ENCODE measurements around the gene IMPDH1. TPM values are rescaled to one million over a fixed set of nuclear protein-coding genes. Genes with fewer than 3 reads are reported as not detected.

Gene IMPDH1
- total and polyA plus RNA-seq, 2 donors (not counting 1 experiment from before 2014, with no cell fraction given) = 54.9 to 90.6 TPM

DNA sequence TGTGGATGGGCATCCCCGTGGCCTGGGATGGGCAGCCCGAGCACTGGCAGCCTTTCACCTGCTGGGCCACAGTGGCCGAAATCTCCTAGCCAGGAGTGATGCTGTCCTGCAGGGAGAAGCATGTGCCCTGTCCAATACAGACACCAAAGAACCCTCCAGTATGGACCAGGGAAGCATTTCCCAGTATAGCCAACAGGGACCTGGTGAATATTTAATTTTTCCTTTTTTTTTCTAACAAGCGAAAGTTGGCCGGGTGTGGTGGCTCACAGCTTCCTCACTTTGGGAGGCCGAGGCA is 11.0 kb downstream of the IMPDH1 start:
- intact Hi-C loops (cut with micrococcal nuclease) = loop anchor here (1.0 kb wide), 2 partner anchors 27 to 61 kb away; no protein-coding TSS in a partner anchor
- ATAC-seq (ENCODE audit: low read depth) (no peak), DNase-seq (no peak)
- Histone ChIP-seq H2AFZ (ENCODE audit: insufficient read depth, low read depth, low read length, poor library complexity, severe bottlenecking) (no peak overlapping the region), H3K4me3 (ENCODE audit: control extremely low read depth in 1 of 5, extremely low read depth in 1 of 5, insufficient read depth in 1 of 5, low read depth in 2 of 5, low read length in 4 of 5) (no peak overlapping the region), H3K9ac (ENCODE audit: low read length) (no peak overlapping the region), H4K20me1 (ENCODE audit: control insufficient read depth, insufficient read depth, low read length, poor library complexity, severe bottlenecking) (no peaks in the 10 kb centered on the region), H3K79me2 (ENCODE audit: control insufficient read depth, insufficient read depth, low read length) (no peaks in the 10 kb centered on the region), H3K9me3 (ENCODE audit: control extremely low read depth in 1 of 3, control insufficient read depth in 2 of 3, insufficient read depth in 1 of 3, low read length in 2 of 3) (no peaks in the 10 kb centered on the region), H3K4me1 (ENCODE audit: control insufficient read depth in 2 of 2, insufficient read depth in 2 of 2, low read length in 2 of 2) (no peaks in the 10 kb centered on the region), H3K27me3 (replicated peaks in 1 of 4; ENCODE audit: control extremely low read depth in 1 of 4, control insufficient read depth in 3 of 4, insufficient read depth in 4 of 4, low read length in 3 of 4) (no peaks in the 10 kb centered on the region), H3K27ac (ENCODE audit: low read length in 2 of 2) (no peak overlapping the region), H3K36me3 (replicated peaks in 1 of 2; ENCODE audit: control extremely low read depth in 1 of 2, control insufficient read depth in 1 of 2, extremely low read depth in 1 of 2, insufficient read depth in 2 of 2, low read length in 1 of 2) (peaks cover 2 to 61% of the 10 kb centered on the region in 2 experiments), H3K4me2 (replicated peaks; ENCODE audit: low read depth, low read length, poor library complexity, severe bottlenecking) (no peak overlapping the region)
- Mint-ChIP-seq H3K27me3 (no peaks in the 10 kb centered on the region), H3K4me3 (no peak overlapping the region), H3K27ac (no peak overlapping the region), H3K4me1 (peaks cover under 1% of the 10 kb centered on the region), H3K9me3 (ENCODE audit: insufficient read depth) (no peaks in the 10 kb centered on the region)
- TF ChIP-seq, protein P1, sequence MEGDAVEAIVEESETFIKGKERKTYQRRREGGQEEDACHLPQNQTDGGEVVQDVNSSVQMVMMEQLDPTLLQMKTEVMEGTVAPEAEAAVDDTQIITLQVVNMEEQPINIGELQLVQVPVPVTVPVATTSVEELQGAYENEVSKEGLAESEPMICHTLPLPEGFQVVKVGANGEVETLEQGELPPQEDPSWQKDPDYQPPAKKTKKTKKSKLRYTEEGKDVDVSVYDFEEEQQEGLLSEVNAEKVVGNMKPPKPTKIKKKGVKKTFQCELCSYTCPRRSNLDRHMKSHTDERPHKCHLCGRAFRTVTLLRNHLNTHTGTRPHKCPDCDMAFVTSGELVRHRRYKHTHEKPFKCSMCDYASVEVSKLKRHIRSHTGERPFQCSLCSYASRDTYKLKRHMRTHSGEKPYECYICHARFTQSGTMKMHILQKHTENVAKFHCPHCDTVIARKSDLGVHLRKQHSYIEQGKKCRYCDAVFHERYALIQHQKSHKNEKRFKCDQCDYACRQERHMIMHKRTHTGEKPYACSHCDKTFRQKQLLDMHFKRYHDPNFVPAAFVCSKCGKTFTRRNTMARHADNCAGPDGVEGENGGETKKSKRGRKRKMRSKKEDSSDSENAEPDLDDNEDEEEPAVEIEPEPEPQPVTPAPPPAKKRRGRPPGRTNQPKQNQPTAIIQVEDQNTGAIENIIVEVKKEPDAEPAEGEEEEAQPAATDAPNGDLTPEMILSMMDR (IDR thresholded peaks at IDR 0.05) = peak; percentile 49
- TF ChIP-seq EZH2 (IDR thresholded peaks at IDR 0.05; ENCODE audit: borderline replicate concordance, insufficient read depth, low read depth, low read length, poor library complexity, severe bottlenecking) = no peak
- WGBS (ENCODE audit: insufficient coverage) = 82% methylated on average over 3 of the region's 6 CpGs
- POLR2A ChIA-PET = no interaction called here
- CTCF ChIA-PET = interaction anchor here (0.8 to 23.4 kb wide), 13 partner anchors 8 to 588 kb away, joined by 3 to 331 read pairs (median 5); partner anchors contain the start of genes HILPDA and RBM28

DNA sequence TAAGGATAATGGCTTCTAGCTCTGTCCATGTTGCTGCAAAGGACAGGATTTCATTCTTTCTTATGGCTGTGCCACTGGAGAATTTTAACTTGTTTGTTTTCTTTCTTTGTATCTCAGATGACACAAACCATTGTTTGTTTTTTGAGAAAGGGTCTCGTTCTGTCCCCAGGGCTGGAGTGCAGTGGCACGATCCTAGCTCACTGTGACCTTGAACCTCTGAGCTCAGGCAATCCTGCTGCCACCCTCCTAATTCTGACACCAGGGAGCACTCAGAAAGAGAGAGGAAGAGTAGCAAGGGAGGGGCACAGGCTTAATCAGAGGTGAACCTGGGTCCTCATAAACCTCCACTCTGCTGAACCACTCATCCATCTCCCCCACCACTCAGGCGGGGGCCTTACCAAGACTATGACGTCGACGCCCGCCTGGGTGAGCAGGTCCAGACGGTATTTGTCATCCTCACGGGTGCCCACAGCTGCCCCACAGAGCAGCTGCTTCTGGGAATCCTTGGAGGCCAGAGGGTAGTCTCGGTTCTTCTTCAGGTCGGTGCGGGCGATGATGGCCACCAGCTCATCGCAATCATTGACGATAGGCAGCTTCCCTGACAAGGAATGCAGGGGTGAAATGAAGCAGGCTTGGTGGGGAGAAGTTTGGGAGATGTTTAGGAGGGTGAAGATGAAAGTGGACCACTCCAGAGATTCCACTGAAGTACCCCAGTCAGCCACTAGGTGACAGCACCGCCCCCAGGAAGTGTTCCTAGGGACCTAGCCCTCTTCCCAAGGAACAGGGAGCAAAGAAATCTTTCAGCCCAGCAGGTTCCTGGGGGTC is 11.6 kb downstream of the IMPDH1 start:
- peaks cover 2 to 64% of the 10 kb centered on the region in 2 experiments for H3K36me3 ChIP-seq (replicated peaks in 1 of 2; ENCODE audit: control extremely low read depth in 1 of 2, control insufficient read depth in 1 of 2, extremely low read depth in 1 of 2, insufficient read depth in 2 of 2, low read length in 1 of 2)
- Mint-ChIP-seq H3K27me3 (no peaks in the 10 kb centered on the region), H3K9me3 (ENCODE audit: insufficient read depth) (no peaks in the 10 kb centered on the region), H3K27ac (no peak overlapping the region), H3K4me3 (no peak overlapping the region), H3K4me1 (no peaks in the 10 kb centered on the region)
- H3K4me1 ChIP-seq (ENCODE audit: control insufficient read depth in 2 of 2, insufficient read depth in 2 of 2, low read length in 2 of 2) = no peaks in the 10 kb centered on the region
- no peaks in the 10 kb centered on the region for H4K20me1 ChIP-seq (ENCODE audit: control insufficient read depth, insufficient read depth, low read length, poor library complexity, severe bottlenecking)
- no peaks in the 10 kb centered on the region for H3K9me3 ChIP-seq (ENCODE audit: control extremely low read depth in 1 of 3, control insufficient read depth in 2 of 3, insufficient read depth in 1 of 3, low read length in 2 of 3)
- ATAC-seq (ENCODE audit: low read depth) = peak; percentile 65
- POLR2A ChIA-PET = no interaction called here
- H3K79me2 ChIP-seq (ENCODE audit: control insufficient read depth, insufficient read depth, low read length) = no peaks in the 10 kb centered on the region
- H2AFZ ChIP-seq (ENCODE audit: insufficient read depth, low read depth, low read length, poor library complexity, severe bottlenecking) = no peak overlapping the region
- TF ChIP-seq EZH2 (IDR thresholded peaks at IDR 0.05; ENCODE audit: borderline replicate concordance, insufficient read depth, low read depth, low read length, poor library complexity, severe bottlenecking) = no peak
- TF ChIP-seq, protein P1 (IDR thresholded peaks at IDR 0.05) = peak; percentile 88
- no peaks in the 10 kb centered on the region for H3K27me3 ChIP-seq (replicated peaks in 1 of 4; ENCODE audit: control extremely low read depth in 1 of 4, control insufficient read depth in 3 of 4, insufficient read depth in 4 of 4, low read length in 3 of 4)
- no peak overlapping the region for H3K27ac ChIP-seq (ENCODE audit: low read length in 2 of 2)
- no peak overlapping the region for H3K9ac ChIP-seq (ENCODE audit: low read length)
- no peak overlapping the region for H3K4me3 ChIP-seq (ENCODE audit: control extremely low read depth in 1 of 5, extremely low read depth in 1 of 5, insufficient read depth in 1 of 5, low read depth in 2 of 5, low read length in 4 of 5)
- 82% methylated on average over 11 of the region's 16 CpGs for WGBS (ENCODE audit: insufficient coverage)
- intact Hi-C loops (cut with micrococcal nuclease) = loop anchor here (1.0 kb wide), 2 partner anchors 27 to 61 kb away; no protein-coding TSS in a partner anchor
- H3K4me2 ChIP-seq (replicated peaks; ENCODE audit: low read depth, low read length, poor library complexity, severe bottlenecking) = no peak overlapping the region
- CTCF ChIA-PET = interaction anchor here (0.9 to 23.4 kb wide), 17 partner anchors 7 to 62 kb away, joined by 3 to 331 read pairs (median 5); partner anchors contain the start of genes HILPDA and RBM28
- peak; percentile 57 for DNase-seq

All from B cell (primary cell).